ENCODE data around the gene NDUFB10.

- TF ChIP-seq, protein P1, sequence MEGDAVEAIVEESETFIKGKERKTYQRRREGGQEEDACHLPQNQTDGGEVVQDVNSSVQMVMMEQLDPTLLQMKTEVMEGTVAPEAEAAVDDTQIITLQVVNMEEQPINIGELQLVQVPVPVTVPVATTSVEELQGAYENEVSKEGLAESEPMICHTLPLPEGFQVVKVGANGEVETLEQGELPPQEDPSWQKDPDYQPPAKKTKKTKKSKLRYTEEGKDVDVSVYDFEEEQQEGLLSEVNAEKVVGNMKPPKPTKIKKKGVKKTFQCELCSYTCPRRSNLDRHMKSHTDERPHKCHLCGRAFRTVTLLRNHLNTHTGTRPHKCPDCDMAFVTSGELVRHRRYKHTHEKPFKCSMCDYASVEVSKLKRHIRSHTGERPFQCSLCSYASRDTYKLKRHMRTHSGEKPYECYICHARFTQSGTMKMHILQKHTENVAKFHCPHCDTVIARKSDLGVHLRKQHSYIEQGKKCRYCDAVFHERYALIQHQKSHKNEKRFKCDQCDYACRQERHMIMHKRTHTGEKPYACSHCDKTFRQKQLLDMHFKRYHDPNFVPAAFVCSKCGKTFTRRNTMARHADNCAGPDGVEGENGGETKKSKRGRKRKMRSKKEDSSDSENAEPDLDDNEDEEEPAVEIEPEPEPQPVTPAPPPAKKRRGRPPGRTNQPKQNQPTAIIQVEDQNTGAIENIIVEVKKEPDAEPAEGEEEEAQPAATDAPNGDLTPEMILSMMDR (IDR thresholded peaks at IDR 0.05; ENCODE audit: borderline replicate concordance, extremely low read depth, low read length, poor library complexity, severe bottlenecking), result no peak
- no peak for TF ChIP-seq EZH2 (IDR thresholded peaks at IDR 0.05; ENCODE audit: borderline replicate concordance, low read depth, low read length, severe bottlenecking)
These were observed 50.6 kb downstream of the NDUFB10 start, which contains the start of gene ZNF598 for GRCh38 chr16:2009791-2010510.
